CD4-positive, alpha-beta T cell (primary cell): Measurements from ENCODE around the gene PTGDR2. TPM values are rescaled to one million over a fixed set of nuclear protein-coding genes. Genes with fewer than 3 reads are reported as not detected.

ENCODE experiments used
- ATAC-seq: fragments of 200-7000 bp; cut with Tn5 transposase; one replicate; pipeline ENCODE4 v1.10.0; 2022; ENCODE audit warnings: mild to moderate bottlenecking; ENCODE audit not compliant: poor library complexity
- CTCF ChIA-PET: fragments of 350-600 bp; sonication (Branson Sonifier 250); formaldehyde crosslinking; loops from one replicate; lab custom pipeline; 2021; ENCODE audit warnings: antibody characterized with exemption, inconsistent platforms; lab: Charles Lee
- POLR2A ChIA-PET: fragments of 350-600 bp; sonication (Branson Sonifier 250); formaldehyde crosslinking; loops from one replicate; lab custom pipeline; 2021; ENCODE audit warnings: antibody characterized with exemption, inconsistent platforms; lab: Charles Lee
- DNase-seq, 14 experiments: peaks; one replicate each; pipeline ENCODE4 v3.0.0-alpha.2; 2013 to 2020; ENCODE audit warnings: mixed read lengths in 2 of 14
- H3K27ac ChIP-seq, 2 donors: one replicate each; pipeline versions ENCODE4 v1.5.1 to v1.7.0; 2013; ENCODE audit warnings: low read length in 2 of 2, low read depth in 1 of 2, mild to moderate bottlenecking in 1 of 2
- H3K27me3 ChIP-seq, 2 experiments: 1 replicate in 1 of 2; 2 replicates in 1 of 2; pipeline versions ENCODE4 v1.6.1 to v1.7.0; 2013; ENCODE audit warnings: low read length in 2 of 2, control low read depth in 1 of 2, mild to moderate bottlenecking in 1 of 2, moderate library complexity in 1 of 2; ENCODE audit not compliant: insufficient read depth in 2 of 2, control insufficient read depth in 1 of 2
- H3K36me3 ChIP-seq: one replicate; pipeline ENCODE4 v1.6.1; 2013; ENCODE audit warnings: low read length, control low read depth; ENCODE audit not compliant: insufficient read depth
- H3K4me1 ChIP-seq: one replicate; pipeline ENCODE4 v1.6.1; 2013; ENCODE audit warnings: low read length, control low read depth; ENCODE audit not compliant: insufficient read depth
- H3K4me3 ChIP-seq: one replicate; pipeline ENCODE4 v1.5.1; 2013; ENCODE audit warnings: mild to moderate bottlenecking, low read length, moderate library complexity
- H3K9me3 ChIP-seq, 2 experiments: 1 replicate in 1 of 2; 2 replicates in 1 of 2; pipeline versions ENCODE4 v1.6.1 to v1.7.0; 2013; ENCODE audit warnings: low read length in 2 of 2, mild to moderate bottlenecking in 2 of 2, control low read depth in 1 of 2, moderate library complexity in 1 of 2; ENCODE audit not compliant: control insufficient read depth in 1 of 2, insufficient read depth in 1 of 2
- H3K27ac Mint-ChIP-seq: one replicate; pipeline ENCODE4 v1.8.0; 2020; ENCODE audit warnings: mixed read lengths
- H3K27me3 Mint-ChIP-seq: one replicate; pipeline ENCODE4 v1.8.0; 2021; ENCODE audit warnings: mixed read lengths
- H3K36me3 Mint-ChIP-seq: one replicate; pipeline ENCODE4 v1.8.0; 2021; ENCODE audit warnings: low read depth, mixed read lengths
- H3K4me1 Mint-ChIP-seq: one replicate; pipeline ENCODE4 v1.8.0; 2021; ENCODE audit warnings: low read depth, mixed read lengths
- H3K4me3 Mint-ChIP-seq: one replicate; pipeline ENCODE4 v1.8.0; 2020; ENCODE audit warnings: mild to moderate bottlenecking, mixed read lengths
- H3K9me3 Mint-ChIP-seq: one replicate; pipeline ENCODE4 v1.8.0; 2020; ENCODE audit warnings: mixed read lengths
- CTCF ChIP-seq: fragments of 200-600 bp; IDR thresholded peaks from one replicate; pipeline ENCODE4 v1.8.0; 2022; ENCODE audit warnings: antibody characterized with exemption, mild to moderate bottlenecking
- intact Hi-C, 2 experiments: fragments of 100-400 bp; cut with DNase I in 1 of 2; cut with micrococcal nuclease in 1 of 2; formaldehyde crosslinking; loops; one replicate each; pipeline versions ENCODE4 v1.15.1 to v1.9.0; 2023 to 2025; cut with DNase I, micrococcal nuclease
- total RNA-seq, 174 experiments: library from RNA in 2 of 174; stranded (reverse) in 2 of 174; gene quantifications; one replicate each; pipeline ENCODE4 v1.2.3 and lab custom pipeline; 2021 to 2026

Gene PTGDR2
- total RNA-seq, 2 experiments from 2014 or later: 0.36 TPM

DNA sequence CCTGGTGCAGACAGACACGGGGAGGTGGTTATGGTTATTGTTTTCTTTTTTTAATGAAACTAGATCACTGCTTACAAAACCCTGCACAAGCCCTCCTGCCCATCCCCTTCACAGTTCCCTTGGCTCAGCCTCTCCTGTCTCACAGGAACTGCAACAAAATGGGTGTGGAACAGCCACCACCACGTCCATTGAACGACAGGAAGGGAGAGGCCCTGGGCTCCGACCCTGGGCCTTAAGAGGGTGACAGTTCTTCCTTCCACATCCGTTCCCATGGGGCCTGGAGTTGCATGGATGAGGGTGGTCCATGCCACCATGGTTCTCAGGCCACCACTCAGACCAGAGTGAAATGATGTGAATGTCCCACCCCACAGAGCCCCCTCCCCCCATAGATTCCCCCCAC, 34.9 kb upstream of the PTGDR2 start:
- H3K4me3 Mint-ChIP-seq: no peak overlapping the region
- TF ChIP-seq CTCF: no peak
- DNase-seq (no peak), ATAC-seq (no peak)
- no peaks in the 10 kb centered on the region for H3K27me3 Mint-ChIP-seq
- no peaks in the 10 kb centered on the region for H3K9me3 Mint-ChIP-seq
- Histone ChIP-seq H3K9me3 (no peaks in the 10 kb centered on the region), H3K4me1 (no peaks in the 10 kb centered on the region), H3K27me3 (no peaks in the 10 kb centered on the region), H3K4me3 (no peak overlapping the region), H3K27ac (no peak overlapping the region), H3K36me3 (peaks cover 51% of the 10 kb centered on the region)
- intact Hi-C loops: loop anchor here in 1 of 2 experiments (5.0 kb wide), 1 partner anchor 113 kb away; no protein-coding TSS in a partner anchor
- H3K4me1 Mint-ChIP-seq: peaks cover 6% of the 10 kb centered on the region
- H3K27ac Mint-ChIP-seq: no peak overlapping the region
- ChIA-PET CTCF (interaction anchor here (1.8 kb wide), 1 partner anchor 9 kb away, joined by 4 read pairs; no protein-coding TSS in a partner anchor), POLR2A (interaction anchor here (1.4 kb wide), 1 partner anchor 19 kb away, joined by 3 read pairs; no protein-coding TSS in a partner anchor)
- peaks cover 70% of the 10 kb centered on the region for H3K36me3 Mint-ChIP-seq

GRCh38 chr11:60889869-60890311, 34.1 kb upstream of the PTGDR2 start:
- ATAC-seq (no peak), DNase-seq (no peak)
- Histone ChIP-seq H3K4me1 (no peaks in the 10 kb centered on the region), H3K27me3 (no peaks in the 10 kb centered on the region), H3K27ac (no peak overlapping the region), H3K36me3 (peaks cover 42% of the 10 kb centered on the region), H3K4me3 (no peak overlapping the region), H3K9me3 (no peaks in the 10 kb centered on the region)
- ChIA-PET POLR2A (interaction anchor here (1.4 kb wide), 1 partner anchor 19 kb away, joined by 3 read pairs; no protein-coding TSS in a partner anchor), CTCF (interaction anchor here (1.8 kb wide), 1 partner anchor 10 kb away, joined by 4 read pairs; no protein-coding TSS in a partner anchor)
- TF ChIP-seq CTCF: no peak
- H3K9me3 Mint-ChIP-seq: no peaks in the 10 kb centered on the region
- H3K27me3 Mint-ChIP-seq: no peaks in the 10 kb centered on the region
- H3K36me3 Mint-ChIP-seq: peaks cover 67% of the 10 kb centered on the region
- intact Hi-C loops: loop anchor here in 1 of 2 experiments (5.0 kb wide), 1 partner anchor 113 kb away; no protein-coding TSS in a partner anchor
- H3K4me3 Mint-ChIP-seq: no peak overlapping the region
- H3K4me1 Mint-ChIP-seq: peaks cover 6% of the 10 kb centered on the region
- no peak overlapping the region for H3K27ac Mint-ChIP-seq

- Mint-ChIP-seq H3K27me3 (no peaks in the 10 kb centered on the region), H3K27ac (peak overlapping the region; percentile 19), H3K9me3 (no peaks in the 10 kb centered on the region), H3K4me1 (peaks cover 6% of the 10 kb centered on the region), H3K36me3 (peaks cover 66% of the 10 kb centered on the region), H3K4me3 (no peak overlapping the region)
- Histone ChIP-seq H3K4me3 (no peak overlapping the region), H3K36me3 (peaks cover 23% of the 10 kb centered on the region), H3K4me1 (no peaks in the 10 kb centered on the region), H3K27ac (no peak overlapping the region), H3K9me3 (no peaks in the 10 kb centered on the region), H3K27me3 (no peaks in the 10 kb centered on the region)
- peak in 7 of 14 experiments; percentile 11 to 64 (median 33) for DNase-seq
- intact Hi-C loops: loop anchor here in 1 of 2 experiments (1.0 to 2.0 kb wide), 2 partner anchors 56 to 113 kb away; no protein-coding TSS in a partner anchor
- ATAC-seq: peak; percentile 67
- TF ChIP-seq CTCF: no peak
- ChIA-PET CTCF (interaction anchor here (1.1 to 1.7 kb wide), 6 partner anchors 11 to 112 kb away, joined by 3 to 25 read pairs (median 4); no protein-coding TSS in a partner anchor), POLR2A (interaction anchor here (1.1 to 1.4 kb wide), 4 partner anchors 16 to 84 kb away, joined by 3 to 6 read pairs (median 4); partner anchors contain the start of gene CD6)
These were observed 31.8 kb upstream of the PTGDR2 start for GRCh38 chr11:60887556-60887955.
